ENCODE results near the gene STARD9. TPM values are rescaled to one million over a fixed set of nuclear protein-coding genes. Genes with fewer than 3 reads are reported as not detected.
"Not testable (repeated sequence)": the region's sequence is repeated elsewhere in the genome, so short reads cannot be mapped to it uniquely, and the experiment has no call there.

Gene STARD9
- total RNA-seq, 1 experiment from 2014 or later, result 0.41 TPM

GRCh38 chr15:42679285-42680141 lies 104.1 kb downstream of the STARD9 start:
- DNase-seq (ENCODE audit: low read depth), result no peak
- in situ Hi-C loops (cut with HindIII; ENCODE audit: low pct_unique_long_range_greater_than_20kb, low sequenced_read_pairs), result no loop called here

GRCh38 chr15:42680142-42680482 lies 104.7 kb downstream of the STARD9 start:
- in situ Hi-C loops (cut with HindIII; ENCODE audit: low pct_unique_long_range_greater_than_20kb, low sequenced_read_pairs), result not testable (repeated sequence)

GRCh38 chr15:42681119-42681518 lies 105.7 kb downstream of the STARD9 start:
- in situ Hi-C loops (cut with HindIII; ENCODE audit: low pct_unique_long_range_greater_than_20kb, low sequenced_read_pairs), result no loop called here
- DNase-seq (ENCODE audit: low read depth), result no peak

More at GRCh38 chr15:42680142-42680482, 104.7 kb downstream of the STARD9 start:
- not testable (repeated sequence) for DNase-seq (ENCODE audit: low read depth)

GRCh38 chr15:42686281-42686680 lies 110.9 kb downstream of the STARD9 start:
- in situ Hi-C loops (cut with HindIII; ENCODE audit: low pct_unique_long_range_greater_than_20kb, low sequenced_read_pairs), result no loop called here
- no peak for DNase-seq (ENCODE audit: low read depth)

GRCh38 chr15:42687740-42688139 lies 112.3 kb downstream of the STARD9 start:
- in situ Hi-C loops (cut with HindIII; ENCODE audit: low pct_unique_long_range_greater_than_20kb, low sequenced_read_pairs), result no loop called here
- no peak for DNase-seq (ENCODE audit: low read depth)

- in situ Hi-C loops (cut with HindIII; ENCODE audit: low pct_unique_long_range_greater_than_20kb, low sequenced_read_pairs), result no loop called here
- no peak for DNase-seq (ENCODE audit: low read depth)
These were observed 112.9 kb downstream of the STARD9 start for GRCh38 chr15:42688301-42688700.

- in situ Hi-C loops (cut with HindIII; ENCODE audit: low pct_unique_long_range_greater_than_20kb, low sequenced_read_pairs), result no loop called here
- no peak for DNase-seq (ENCODE audit: low read depth)
These were observed 115.9 kb downstream of the STARD9 start for GRCh38 chr15:42691308-42691707.

- no peak for DNase-seq (ENCODE audit: low read depth)
- in situ Hi-C loops (cut with HindIII; ENCODE audit: low pct_unique_long_range_greater_than_20kb, low sequenced_read_pairs), result no loop called here
These were observed 116.4 kb downstream of the STARD9 start for GRCh38 chr15:42691770-42692169.

- in situ Hi-C loops (cut with HindIII; ENCODE audit: low pct_unique_long_range_greater_than_20kb, low sequenced_read_pairs), result no loop called here
- no peak for DNase-seq (ENCODE audit: low read depth)
These were observed 117.1 kb downstream of the STARD9 start for GRCh38 chr15:42692536-42692935.

- no peak for DNase-seq (ENCODE audit: low read depth)
- in situ Hi-C loops (cut with HindIII; ENCODE audit: low pct_unique_long_range_greater_than_20kb, low sequenced_read_pairs), result no loop called here
These were observed 117.6 kb downstream of the STARD9 start for GRCh38 chr15:42692997-42693396.

- in situ Hi-C loops (cut with HindIII; ENCODE audit: low pct_unique_long_range_greater_than_20kb, low sequenced_read_pairs), result no loop called here
These were observed 118.1 kb downstream of the STARD9 start for GRCh38 chr15:42693496-42693895.

GRCh38 chr15:42693942-42694341 lies 118.5 kb downstream of the STARD9 start:
- no peak for DNase-seq (ENCODE audit: low read depth)
- in situ Hi-C loops (cut with HindIII; ENCODE audit: low pct_unique_long_range_greater_than_20kb, low sequenced_read_pairs), result no loop called here

More at GRCh38 chr15:42693496-42693895, 118.1 kb downstream of the STARD9 start:
- no peak for DNase-seq (ENCODE audit: low read depth)

- in situ Hi-C loops (cut with HindIII; ENCODE audit: low pct_unique_long_range_greater_than_20kb, low sequenced_read_pairs), result no loop called here
- DNase-seq (ENCODE audit: low read depth), result no peak
These were observed 119.0 kb downstream of the STARD9 start for GRCh38 chr15:42694398-42694797.

- no peak for DNase-seq (ENCODE audit: low read depth)
- in situ Hi-C loops (cut with HindIII; ENCODE audit: low pct_unique_long_range_greater_than_20kb, low sequenced_read_pairs), result no loop called here
These were observed 120.2 kb downstream of the STARD9 start for GRCh38 chr15:42695527-42696071.

GRCh38 chr15:42696626-42697025 lies 121.2 kb downstream of the STARD9 start:
- in situ Hi-C loops (cut with HindIII; ENCODE audit: low pct_unique_long_range_greater_than_20kb, low sequenced_read_pairs), result no loop called here
- DNase-seq (ENCODE audit: low read depth), result no peak

- peak; percentile 49 for DNase-seq (ENCODE audit: low read depth)
- in situ Hi-C loops (cut with HindIII; ENCODE audit: low pct_unique_long_range_greater_than_20kb, low sequenced_read_pairs), result no loop called here
These were observed 129.1 kb downstream of the STARD9 start for GRCh38 chr15:42704492-42704926.

GRCh38 chr15:42705336-42705735 lies 129.9 kb downstream of the STARD9 start:
- no peak for DNase-seq (ENCODE audit: low read depth)
- in situ Hi-C loops (cut with HindIII; ENCODE audit: low pct_unique_long_range_greater_than_20kb, low sequenced_read_pairs), result no loop called here

- no peak for DNase-seq (ENCODE audit: low read depth)
- in situ Hi-C loops (cut with HindIII; ENCODE audit: low pct_unique_long_range_greater_than_20kb, low sequenced_read_pairs), result no loop called here
These were observed 131.7 kb downstream of the STARD9 start for GRCh38 chr15:42707068-42707467.

- DNase-seq (ENCODE audit: low read depth), result no peak
- in situ Hi-C loops (cut with HindIII; ENCODE audit: low pct_unique_long_range_greater_than_20kb, low sequenced_read_pairs), result no loop called here
These were observed 132.6 kb downstream of the STARD9 start for GRCh38 chr15:42707873-42708544.

All from Caki2 (cell line).